NCI-H345 treated with DMSO at 0.1 percent for 48 hours (cell line): ENCODE measurements around the gene PRDX6.
"Not testable (repeated sequence)": the region's sequence is repeated elsewhere in the genome, so short reads cannot be mapped to it uniquely, and the experiment has no call there.

Source experiments
- DNase-seq: peaks from one replicate; lab custom pipeline; 2025; ENCODE audit not compliant: unreplicated experiment; lab: John Stamatoyannopoulos, UW

The PRDX6 gene, protein sequence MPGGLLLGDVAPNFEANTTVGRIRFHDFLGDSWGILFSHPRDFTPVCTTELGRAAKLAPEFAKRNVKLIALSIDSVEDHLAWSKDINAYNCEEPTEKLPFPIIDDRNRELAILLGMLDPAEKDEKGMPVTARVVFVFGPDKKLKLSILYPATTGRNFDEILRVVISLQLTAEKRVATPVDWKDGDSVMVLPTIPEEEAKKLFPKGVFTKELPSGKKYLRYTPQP

GRCh38 chr1:173477286-173478093 is at the start of gene PRDX6:
Gene PRDX6, plus strand, starts transcription at chr1:173477335. Its CDS starts 63 bp downstream, at chr1:173477398.
- peak; percentile 73 for DNase-seq

GRCh38 chr1:173429471-173430402 is 47.4 kb upstream of the PRDX6 start:
- DNase-seq: no peak

DNA sequence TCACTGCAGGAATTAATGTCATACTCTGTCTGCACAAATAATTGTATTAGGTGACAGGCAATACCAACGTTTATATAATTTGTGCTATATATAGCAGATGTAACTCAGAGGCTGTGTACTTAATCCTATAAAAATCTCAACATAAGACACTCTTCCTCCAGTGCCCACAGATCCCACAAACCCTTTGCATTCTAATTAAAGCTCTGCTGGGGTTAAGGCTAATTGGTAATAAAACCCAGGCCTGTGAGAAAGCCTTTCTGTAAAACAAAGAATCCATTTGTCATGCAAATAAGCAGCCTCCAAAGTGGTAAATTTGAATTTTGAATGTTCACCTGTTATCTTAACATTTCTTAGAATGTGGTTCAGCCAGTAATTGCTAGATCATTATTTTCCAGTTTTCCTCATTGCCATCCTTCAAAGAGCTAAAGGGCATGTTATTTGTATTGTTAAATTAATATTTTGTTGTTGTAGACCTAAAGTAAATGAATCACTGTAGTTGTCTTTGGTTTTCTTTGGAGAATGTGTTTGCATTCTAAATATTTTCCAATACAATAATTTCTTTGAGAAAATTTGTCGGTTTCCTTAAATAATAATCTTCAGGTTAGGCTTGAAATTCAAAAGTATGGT is 46.3 kb upstream of the PRDX6 start:
- DNase-seq: no peak

- DNase-seq: peak; percentile 48
These were observed 45.7 kb upstream of the PRDX6 start for GRCh38 chr1:173431304-173432045.

DNA sequence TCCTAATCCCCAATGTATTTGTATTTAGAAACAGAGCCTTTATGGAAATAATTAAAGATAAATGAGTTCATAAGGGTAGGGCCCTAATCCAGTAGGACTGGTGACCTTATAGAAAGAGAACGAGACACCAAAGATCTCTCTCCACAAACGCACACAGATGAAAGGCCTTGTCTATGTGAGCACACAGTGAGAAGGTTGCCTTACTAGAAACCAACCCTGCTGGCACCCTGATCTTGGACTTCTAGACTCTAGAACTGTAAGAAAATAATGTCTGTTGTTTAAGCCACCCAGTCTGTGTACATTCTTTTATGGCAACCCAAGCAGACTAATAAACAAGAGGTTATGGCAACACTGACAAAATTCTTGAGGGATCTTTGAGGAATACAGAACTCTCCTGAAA is 44.8 kb upstream of the PRDX6 start:
- no peak for DNase-seq

DNA sequence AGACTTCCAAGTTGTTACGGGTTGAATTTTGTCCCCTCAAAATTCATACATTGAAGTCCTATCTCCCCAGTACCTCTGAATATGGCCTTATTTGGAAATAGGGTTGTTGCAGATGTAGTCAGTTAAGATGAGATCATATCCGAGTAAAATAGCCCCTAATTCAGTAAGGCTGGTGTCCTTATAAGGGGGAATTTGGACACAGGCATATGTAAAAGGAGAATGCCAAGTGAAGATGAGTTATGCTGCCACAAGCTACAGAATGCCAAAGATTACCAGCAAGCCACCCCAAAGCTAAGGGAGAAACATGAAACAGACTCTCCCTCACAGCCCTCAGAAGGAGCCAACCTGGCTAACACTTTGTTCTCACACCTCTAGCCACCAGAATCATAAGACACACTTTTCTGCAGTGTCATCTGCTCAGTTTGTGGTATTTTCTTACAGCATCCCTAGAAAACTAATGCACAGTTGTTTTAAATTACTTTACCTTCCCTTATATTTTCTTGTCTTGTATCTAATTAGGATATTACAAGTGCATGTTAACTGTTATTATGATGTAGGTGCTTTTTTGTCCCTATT is 43.3 kb upstream of the PRDX6 start:
- no peak for DNase-seq

DNA sequence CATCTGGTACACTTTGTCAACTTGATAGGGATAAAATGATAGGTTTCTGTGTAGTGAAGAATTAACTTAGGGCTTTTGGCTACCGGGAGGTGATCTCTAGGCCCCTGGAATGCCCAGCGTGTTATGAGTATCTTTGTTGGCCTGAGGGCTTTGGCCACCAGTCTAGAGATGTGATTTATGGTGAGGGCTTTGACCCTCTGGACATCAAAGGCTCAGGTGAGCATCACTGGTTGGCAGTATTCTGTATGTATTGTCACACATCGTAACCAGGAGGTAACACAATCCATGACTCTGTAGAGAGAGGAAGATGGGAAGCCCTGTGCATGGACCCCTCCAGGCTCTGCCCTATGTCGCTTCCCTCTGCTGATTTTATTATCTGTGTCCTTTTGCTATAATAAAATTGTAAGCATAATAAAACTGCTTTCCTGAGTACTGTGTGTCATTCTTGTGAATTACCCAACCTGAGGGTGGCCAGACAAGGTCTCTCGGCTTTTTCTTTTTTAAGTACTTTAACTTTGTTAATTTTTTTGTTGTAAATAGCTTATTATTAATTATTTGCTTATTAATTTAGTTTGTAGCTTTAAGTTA is 40.2 kb upstream of the PRDX6 start:
- DNase-seq: no peak

GRCh38 chr1:173438675-173439074 is 38.5 kb upstream of the PRDX6 start:
- DNase-seq: no peak

DNA sequence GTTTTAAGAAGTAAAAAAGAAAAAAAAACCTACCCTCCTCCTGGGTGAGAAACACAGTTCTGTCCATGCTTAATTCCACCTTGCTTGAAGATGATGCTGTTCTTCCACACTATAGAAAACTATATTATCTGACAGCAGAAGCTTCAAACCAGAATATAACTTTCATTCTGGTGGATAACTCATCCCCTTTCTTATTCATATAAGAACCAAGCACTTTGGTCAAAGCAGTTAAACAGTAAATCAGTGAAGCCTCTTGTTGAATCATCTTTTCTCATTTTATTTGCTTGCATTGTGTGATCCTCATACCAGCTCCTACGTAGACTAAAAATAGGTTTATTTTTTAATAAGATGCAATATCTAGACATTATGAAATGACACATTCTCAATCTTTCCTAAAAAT is 36.7 kb upstream of the PRDX6 start:
- no peak for DNase-seq

GRCh38 chr1:173444757-173445156 is 32.4 kb upstream of the PRDX6 start:
- no peak for DNase-seq

DNA sequence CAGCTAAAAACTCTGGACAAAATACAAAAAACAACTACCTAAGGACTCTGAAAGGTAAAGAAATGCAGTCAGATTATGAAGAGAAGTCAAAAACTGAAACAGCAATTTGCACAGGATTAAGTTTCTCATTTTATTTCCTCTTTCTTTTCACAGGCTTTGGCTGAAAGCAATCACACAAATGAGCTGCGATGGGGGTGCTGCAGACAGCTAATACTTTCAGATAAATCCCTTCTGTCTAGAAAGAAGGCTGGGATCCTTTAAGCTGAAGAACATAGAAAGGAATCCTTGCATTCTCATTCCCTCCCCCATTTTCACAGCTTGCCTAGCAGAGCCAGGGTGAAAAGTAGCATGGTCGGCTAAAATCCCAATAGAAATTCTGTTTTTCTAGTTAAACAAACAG is 32.0 kb upstream of the PRDX6 start:
- no peak for DNase-seq

GRCh38 chr1:173445656-173446055 is 31.5 kb upstream of the PRDX6 start:
- no peak for DNase-seq

GRCh38 chr1:173447224-173447623 is 29.9 kb upstream of the PRDX6 start:
- DNase-seq: no peak

DNA sequence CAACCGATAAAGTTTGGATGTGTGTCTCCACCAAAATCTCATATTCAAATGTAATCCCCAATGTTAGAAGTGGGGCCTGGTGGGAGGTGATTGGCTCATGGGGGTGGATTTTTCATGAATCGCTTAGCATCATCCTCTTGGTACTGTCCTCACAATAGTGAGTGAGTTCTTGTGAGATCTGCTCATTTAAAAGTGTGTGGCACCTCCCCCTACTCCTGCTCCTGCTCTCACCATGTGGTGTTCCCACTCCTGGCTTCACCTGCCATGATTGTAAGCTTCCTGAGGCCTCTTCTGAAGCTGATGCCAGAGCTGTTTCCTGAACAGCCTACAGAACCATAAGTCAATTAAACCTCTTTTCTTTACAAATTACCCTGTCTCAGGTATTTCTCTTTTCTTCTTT is 28.2 kb upstream of the PRDX6 start:
- no peak for DNase-seq

DNA sequence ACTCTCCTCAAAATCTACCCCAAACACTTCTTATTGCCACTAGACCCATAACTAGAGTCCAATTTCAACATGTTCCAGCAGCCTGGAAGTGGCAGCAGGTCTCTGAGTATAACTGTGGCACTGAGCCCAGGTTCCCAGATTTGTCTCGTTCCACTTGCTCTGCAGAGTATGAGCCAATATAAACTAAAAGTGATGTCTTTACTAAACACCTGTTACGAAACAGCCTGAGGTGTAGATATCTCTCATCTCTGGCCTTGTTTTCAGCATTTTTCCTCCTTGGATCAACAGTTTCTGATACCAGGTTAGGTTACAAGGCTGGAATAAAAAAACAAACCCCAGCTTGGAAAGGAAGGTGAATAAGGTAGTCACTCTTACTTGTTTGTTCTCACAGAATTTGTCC is 25.2 kb upstream of the PRDX6 start:
- DNase-seq: no peak

GRCh38 chr1:173453982-173454381 is 23.2 kb upstream of the PRDX6 start:
- DNase-seq: no peak

GRCh38 chr1:173454966-173455524 is 22.1 kb upstream of the PRDX6 start:
- no peak for DNase-seq

DNA sequence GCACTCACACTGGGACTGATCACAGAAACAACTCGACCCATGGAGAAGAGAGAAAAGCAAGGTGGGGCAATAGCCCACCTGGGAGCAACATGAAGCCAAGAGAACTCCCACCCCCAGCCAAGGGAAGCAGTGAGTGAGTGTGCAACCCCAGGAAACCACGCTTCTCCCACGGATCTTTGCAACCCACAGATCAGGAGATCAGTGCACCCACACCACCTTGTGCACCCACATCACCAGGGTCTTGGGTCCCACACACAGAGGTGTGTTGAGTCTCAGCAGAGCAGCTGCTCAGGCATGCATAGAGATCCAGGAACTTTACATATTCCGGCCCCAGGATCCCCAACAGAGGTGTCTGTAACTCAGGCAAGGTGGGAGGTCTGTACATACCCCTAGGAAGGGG is 17.2 kb upstream of the PRDX6 start:
- DNase-seq: no peak

DNA sequence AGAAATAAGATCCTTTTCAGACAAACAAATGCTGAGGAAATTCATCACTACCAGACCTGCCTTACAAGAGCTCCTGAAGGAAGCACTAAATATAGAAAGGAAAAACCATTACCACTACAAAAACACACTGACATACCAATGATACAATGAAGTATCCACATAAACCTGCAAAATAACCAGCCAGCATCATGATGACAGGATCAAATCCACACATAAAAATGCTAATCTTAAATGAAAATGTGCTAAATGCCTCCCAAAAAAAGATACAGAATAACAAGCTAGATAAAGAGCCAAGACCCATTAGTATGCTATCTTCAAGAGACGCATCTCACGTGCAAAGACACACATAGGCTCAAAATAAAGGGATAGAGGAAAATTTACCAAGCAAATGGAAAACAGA is 14.5 kb upstream of the PRDX6 start:
- DNase-seq: not testable (repeated sequence)
